ENCODE results near the gene CACNB3. TPM values are rescaled to one million over a fixed set of nuclear protein-coding genes. Genes with fewer than 3 reads are reported as not detected.
"Not testable (repeated sequence)": the region's sequence is repeated elsewhere in the genome, so short reads cannot be mapped to it uniquely, and the experiment has no call there.

The CACNB3 gene
- total RNA-seq, 1 donor from 2014 or later, result 7.5 TPM

DNA sequence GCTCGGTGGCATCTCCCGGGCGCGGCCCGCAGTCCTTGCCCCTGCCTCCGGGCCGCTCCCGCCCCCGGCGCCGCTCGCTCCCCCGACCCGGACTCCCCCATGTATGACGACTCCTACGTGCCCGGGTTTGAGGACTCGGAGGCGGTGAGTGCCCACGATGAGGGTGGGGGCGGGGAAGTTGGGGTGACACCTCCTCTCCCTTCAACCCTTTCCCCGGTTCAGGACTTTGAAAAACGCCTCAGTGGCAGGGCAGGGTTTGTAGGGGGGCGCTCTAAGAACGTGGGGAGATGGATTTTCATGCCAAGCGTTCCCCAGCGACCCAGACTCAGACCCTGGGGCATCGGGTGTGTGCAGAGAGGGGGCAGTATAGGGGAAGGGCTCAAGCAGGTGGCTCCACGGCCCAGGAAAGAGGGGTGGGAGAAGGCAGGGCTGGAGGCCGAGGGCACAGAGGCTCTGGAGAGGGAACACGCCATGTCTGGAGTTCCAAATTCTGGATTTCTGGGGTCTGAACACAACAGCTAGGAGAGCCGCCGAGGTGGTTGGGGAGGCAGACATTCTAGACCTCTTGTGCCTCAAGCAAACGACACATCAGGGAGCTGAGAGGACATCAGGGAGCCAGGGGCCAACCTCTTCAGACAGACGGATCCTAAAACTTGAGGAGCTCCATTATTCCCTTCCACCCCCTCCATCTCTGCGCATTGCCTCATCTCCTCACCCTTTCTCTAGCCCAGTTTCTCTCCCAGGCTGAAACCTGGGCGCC, 715 bp downstream of the CACNB3 start:
- DNase-seq (ENCODE audit: low spot score), result no peak

DNA sequence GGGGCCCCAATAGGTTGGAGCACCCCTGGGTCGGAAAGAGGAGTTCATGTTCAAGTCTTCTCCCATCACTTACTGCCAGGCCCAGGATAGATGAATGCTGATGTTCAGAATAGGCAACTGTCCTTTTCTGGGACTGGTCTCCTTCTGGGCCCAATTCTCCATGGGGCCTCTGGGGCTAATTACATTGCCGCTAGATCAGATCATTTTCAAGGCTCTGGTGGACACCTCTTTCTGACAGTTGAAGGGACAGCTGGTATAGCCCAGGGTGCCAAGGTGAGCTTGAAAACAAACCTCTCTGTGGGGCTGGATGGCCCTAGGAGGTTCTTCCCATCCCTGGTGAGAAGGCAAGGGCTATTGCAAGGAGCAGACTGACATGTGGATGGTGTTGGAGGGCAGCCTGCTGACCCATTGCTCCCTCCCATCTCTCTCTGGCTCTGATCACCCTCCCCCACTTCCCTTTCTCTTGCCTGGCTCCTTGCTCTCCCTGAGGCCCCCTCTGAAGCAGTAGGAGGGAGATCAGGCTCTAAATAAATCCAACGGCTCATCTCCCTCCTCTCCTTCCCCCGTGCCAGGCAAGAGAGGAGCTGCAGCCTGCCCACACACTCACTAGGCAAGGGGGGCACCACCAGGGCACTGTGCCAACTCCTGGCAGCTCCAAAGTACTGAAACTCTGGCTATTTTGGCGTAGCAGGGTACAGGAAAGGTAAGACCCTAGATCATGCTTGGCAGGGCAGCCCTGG, 1.9 kb downstream of the CACNB3 start:
- no peak for DNase-seq (ENCODE audit: low spot score)

DNA sequence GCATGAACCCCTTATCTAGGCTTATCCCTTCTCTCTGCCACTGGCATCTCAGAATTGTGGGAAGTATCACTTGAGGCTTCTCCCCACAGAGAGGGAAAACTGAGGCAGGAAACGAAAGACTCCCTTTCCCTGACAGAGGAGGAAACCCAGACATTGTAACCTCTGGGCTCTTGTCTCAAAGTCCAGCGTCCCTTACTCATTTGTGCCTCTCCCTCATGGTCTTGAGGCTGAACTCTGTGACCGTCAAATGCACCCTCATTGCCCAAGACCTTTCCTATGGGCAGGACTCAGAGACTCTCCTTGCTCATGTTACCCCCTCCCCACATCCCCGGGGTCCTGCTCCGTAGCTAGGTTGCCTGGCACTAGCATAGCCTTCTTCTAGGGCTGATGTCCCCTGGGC, 3.8 kb downstream of the CACNB3 start:
- no peak for DNase-seq (ENCODE audit: low spot score)

DNA sequence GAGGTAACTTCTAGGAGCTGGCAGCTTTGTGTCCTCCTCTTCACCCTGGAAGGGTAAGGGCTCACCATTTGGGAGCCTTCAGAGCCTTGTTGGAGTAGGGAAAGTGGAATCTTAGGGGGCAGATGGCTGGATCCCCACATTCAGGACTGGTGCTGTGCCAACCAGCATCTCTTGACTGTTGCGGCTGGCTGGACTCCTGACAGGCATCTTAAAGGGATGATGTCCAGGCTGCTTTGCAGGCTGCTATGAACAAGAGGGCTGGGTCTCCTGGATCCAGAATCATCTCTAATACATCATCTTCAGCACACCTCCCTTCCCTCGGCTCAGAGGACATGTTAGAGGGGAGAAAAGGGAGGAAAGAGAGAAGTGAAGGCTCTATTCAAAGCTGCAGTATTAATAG, 4.4 kb downstream of the CACNB3 start:
- DNase-seq (ENCODE audit: low spot score), result no peak

- DNase-seq (ENCODE audit: low spot score), result no peak
These were observed 5.0 kb downstream of the CACNB3 start for GRCh38 chr12:48823281-48823680.

- no peak for DNase-seq (ENCODE audit: low spot score)
These were observed 5.8 kb downstream of the CACNB3 start for GRCh38 chr12:48824112-48824511.

GRCh38 chr12:48824905-48825304, 6.6 kb downstream of the CACNB3 start:
- no peak for DNase-seq (ENCODE audit: low spot score)

DNA sequence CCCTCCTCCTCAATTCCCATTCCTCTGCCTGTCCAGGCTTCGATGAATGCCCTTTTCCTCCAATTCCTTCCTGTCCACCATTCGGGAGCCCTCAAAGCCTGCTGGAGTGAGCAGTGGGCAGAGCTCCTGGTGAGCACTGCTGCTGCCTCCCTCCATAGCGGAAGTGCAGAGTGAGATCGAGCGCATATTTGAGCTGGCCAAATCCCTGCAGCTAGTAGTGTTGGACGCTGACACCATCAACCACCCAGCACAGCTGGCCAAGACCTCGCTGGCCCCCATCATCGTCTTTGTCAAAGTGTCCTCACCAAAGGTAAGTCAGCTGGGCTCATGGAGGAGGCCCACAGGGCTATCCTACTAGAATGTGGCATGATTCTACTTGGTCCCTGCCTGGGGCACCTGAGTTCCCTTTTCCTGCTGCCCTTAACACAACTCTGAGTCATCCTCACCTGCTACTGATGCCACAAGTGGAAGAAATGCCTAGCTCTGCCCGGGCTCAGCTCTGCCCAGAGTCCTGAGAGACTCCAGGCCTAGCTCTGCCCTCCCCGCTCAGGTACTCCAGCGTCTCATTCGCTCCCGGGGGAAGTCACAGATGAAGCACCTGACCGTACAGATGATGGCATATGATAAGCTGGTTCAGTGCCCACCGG, 8.0 kb downstream of the CACNB3 start:
- DNase-seq (ENCODE audit: low spot score), result no peak

DNA sequence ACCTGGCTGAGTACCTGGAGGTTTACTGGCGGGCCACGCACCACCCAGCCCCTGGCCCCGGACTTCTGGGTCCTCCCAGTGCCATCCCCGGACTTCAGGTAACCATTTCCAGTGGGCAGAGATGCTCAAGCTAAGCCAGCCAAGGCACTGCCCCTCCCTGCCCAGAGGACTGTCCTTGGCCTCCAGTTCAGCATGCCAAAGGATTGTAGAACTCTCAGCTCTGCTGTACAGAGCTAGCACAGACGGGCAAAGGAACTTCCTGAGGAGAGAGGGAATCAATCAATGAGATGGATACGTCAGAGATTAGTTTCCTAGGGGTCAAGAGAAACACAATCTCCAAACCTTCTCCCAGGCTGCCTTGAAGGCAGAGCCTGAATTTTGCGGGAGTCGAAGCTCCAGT, 8.7 kb downstream of the CACNB3 start:
- no peak for DNase-seq (ENCODE audit: low spot score)

- no peak for DNase-seq (ENCODE audit: low spot score)
These were observed 9.3 kb downstream of the CACNB3 start for GRCh38 chr12:48827513-48828096.

GRCh38 chr12:48828293-48828692, 10.0 kb downstream of the CACNB3 start:
- DNase-seq (ENCODE audit: low spot score), result no peak

GRCh38 chr12:48828841-48829575, 10.7 kb downstream of the CACNB3 start:
- no peak for DNase-seq (ENCODE audit: low spot score)

- no peak for DNase-seq (ENCODE audit: low spot score)
These were observed 13.0 kb downstream of the CACNB3 start for GRCh38 chr12:48831257-48831656.

- no peak for DNase-seq (ENCODE audit: low spot score)
These were observed 14.2 kb downstream of the CACNB3 start for GRCh38 chr12:48832321-48833060.

- no peak for DNase-seq (ENCODE audit: low spot score)
These were observed 19.8 kb downstream of the CACNB3 start for GRCh38 chr12:48838048-48838447.

- not testable (repeated sequence) for DNase-seq (ENCODE audit: low spot score)
These were observed 23.7 kb downstream of the CACNB3 start for GRCh38 chr12:48842021-48842420.

DNA sequence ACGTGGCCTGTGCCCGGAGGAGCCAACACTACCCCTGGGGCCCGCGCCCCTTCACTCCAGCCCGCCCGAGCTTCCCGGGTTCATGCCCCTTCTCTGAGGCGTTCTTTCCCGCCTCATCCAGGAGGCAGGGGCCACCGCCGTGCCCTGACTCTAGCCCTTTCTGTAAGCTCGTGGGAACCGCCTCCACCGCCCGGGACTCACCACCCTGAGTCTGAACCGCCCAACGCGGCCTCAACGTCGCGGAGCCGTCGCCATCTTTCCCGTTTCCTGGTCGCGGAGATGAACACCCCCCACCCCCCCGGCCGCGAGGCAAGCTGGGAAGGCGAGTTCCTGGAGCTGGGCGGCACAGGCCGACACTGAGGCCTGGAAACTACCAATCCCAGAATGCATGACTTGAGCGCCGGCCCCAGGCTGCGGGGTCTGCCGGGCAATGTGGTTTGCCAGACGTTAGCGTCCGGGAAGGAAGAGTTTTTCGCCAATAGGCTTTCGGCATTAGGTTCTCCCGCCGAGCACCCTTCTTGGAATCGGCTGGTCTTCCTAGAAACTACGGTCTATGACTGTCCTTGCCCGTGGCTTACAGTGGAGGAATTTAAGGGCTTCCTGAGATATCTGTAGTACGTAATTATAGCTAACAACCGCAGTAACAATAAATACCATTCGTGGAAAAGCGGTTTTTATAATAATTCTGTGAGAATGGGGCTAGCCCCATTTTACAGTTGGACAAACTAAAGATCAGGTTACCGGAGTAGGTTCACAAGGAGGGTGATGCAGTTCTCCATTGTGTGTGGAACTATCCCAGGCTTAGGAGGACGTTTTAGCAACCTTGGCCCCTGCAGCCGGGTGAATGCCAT, 33.8 kb downstream of the CACNB3 start, which contains the start of gene DDX23:
Gene DDX23 (minus strand): TSS at position 281 of the 851 bp plus-strand sequence. CDS start 6,381 bp downstream, outside the sequence.
- DNase-seq (ENCODE audit: low spot score), result peak; percentile 99

- peak; percentile 96 for DNase-seq (ENCODE audit: low spot score)
These were observed 34.7 kb downstream of the CACNB3 start for GRCh38 chr12:48852734-48853688.

DNA sequence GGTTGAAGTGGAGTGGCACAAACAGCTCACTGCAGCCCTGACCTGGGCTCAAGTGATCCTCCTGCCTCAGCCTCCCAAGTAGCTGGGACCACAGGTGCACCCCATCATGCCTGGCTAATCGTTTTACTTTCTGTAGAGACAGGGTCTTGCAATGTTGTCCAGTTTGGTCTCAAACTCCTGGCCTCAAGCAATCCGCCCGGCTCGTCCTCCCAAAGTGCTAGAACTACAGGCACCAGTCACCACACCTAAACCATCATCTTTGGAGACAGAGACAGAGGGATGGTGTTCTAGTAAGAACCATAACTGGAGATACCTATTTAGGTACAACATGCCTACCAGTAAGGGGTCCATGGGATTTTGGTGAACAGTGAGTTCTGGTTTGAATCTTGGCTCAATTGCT, 36.2 kb downstream of the CACNB3 start:
- no peak for DNase-seq (ENCODE audit: low spot score)
